ENCODE measurements around the gene RDH16. TPM values are rescaled to one million over a fixed set of nuclear protein-coding genes. Genes with fewer than 3 reads are reported as not detected.
"Not testable (repeated sequence)": the region's sequence is repeated elsewhere in the genome, so short reads cannot be mapped to it uniquely, and the experiment has no call there.

Gene RDH16
- total and polyA plus RNA-seq, 7 donors: under 0.01 to 1.1 (median 0.27) TPM; not detected in 2

DNA sequence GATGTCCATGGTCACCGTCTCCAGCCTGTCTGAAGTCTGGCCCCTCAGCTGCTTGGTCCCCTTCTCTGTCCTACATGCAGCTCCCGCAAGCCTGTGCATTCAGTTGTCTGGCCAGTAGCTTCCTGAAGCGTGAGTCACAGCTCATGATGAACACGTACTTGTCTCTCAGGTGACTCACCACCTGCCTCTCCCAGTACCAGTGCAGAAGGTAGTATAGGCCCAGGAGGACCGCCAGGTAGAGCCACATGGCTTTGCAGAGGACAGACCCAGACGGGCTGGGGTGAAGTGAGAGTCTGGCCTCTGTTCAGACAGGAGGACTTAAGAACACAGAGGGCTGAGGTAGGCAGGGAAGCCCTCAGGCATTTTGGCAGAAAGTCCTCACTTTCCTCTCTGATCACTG, 28.3 kb upstream of the RDH16 start:
- H3K4me3 ChIP-seq; H3K36me3 ChIP-seq; intact Hi-C loops (cut with DNase I); H3K27me3 ChIP-seq; DNase-seq; H3K9me3 ChIP-seq; H3K4me1 ChIP-seq: not testable (repeated sequence)
- 51 to 66% methylated on average over 5 of the region's 6 CpGs for WGBS, 2 donors
- peak overlapping the region in 1 of 4 donors; percentile 28 for H3K27ac ChIP-seq
- peak in 1 of 4 donors; percentile 16 for TF ChIP-seq POLR2AphosphoS5 (IDR thresholded peaks at IDR 0.05)

DNA sequence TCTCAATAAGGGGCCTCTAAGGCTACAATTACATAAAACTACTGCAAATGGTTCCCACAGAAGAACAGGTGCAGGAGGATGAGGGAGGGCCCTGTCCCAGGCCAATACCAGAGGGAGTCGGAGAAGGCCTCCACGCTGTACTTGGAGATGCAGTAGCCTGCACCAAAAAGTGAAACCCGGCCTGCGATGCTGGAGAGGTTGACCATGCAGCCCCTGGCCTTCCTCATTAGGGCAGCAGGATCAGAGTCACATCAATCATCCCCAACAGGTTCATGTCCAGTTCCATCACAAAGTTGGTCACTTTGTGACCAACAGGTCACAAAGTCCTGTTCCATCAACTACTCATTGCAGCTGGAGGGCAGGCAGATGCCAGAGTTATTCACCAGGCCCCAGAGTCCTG, 26.0 kb upstream of the RDH16 start:
- H3K4me1 ChIP-seq: peaks cover 0 to 10% (median 4%) of the 10 kb centered on the region in 4 donors
- WGBS, 2 donors: 71 to 99% methylated on average over 4 of the region's 4 CpGs
- no peaks in the 10 kb centered on the region for H3K27me3 ChIP-seq
- no peak overlapping the region for H3K4me3 ChIP-seq
- H3K36me3 ChIP-seq: no peaks in the 10 kb centered on the region
- no peaks in the 10 kb centered on the region for H3K9me3 ChIP-seq
- intact Hi-C loops (cut with DNase I): no loop called here
- no peak for DNase-seq
- H3K27ac ChIP-seq: no peak overlapping the region
- TF ChIP-seq POLR2AphosphoS5 (IDR thresholded peaks at IDR 0.05): no peak
- TF ChIP-seq POLR2A (IDR thresholded peaks at IDR 0.05): no peak
- TF ChIP-seq, protein P1, sequence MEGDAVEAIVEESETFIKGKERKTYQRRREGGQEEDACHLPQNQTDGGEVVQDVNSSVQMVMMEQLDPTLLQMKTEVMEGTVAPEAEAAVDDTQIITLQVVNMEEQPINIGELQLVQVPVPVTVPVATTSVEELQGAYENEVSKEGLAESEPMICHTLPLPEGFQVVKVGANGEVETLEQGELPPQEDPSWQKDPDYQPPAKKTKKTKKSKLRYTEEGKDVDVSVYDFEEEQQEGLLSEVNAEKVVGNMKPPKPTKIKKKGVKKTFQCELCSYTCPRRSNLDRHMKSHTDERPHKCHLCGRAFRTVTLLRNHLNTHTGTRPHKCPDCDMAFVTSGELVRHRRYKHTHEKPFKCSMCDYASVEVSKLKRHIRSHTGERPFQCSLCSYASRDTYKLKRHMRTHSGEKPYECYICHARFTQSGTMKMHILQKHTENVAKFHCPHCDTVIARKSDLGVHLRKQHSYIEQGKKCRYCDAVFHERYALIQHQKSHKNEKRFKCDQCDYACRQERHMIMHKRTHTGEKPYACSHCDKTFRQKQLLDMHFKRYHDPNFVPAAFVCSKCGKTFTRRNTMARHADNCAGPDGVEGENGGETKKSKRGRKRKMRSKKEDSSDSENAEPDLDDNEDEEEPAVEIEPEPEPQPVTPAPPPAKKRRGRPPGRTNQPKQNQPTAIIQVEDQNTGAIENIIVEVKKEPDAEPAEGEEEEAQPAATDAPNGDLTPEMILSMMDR (IDR thresholded peaks at IDR 0.05): no peak
- TF ChIP-seq EP300 (IDR thresholded peaks at IDR 0.05): no peak

GRCh38 chr12:56982578-56983236, 25.3 kb upstream of the RDH16 start:
- H3K27ac ChIP-seq; H3K36me3 ChIP-seq; intact Hi-C loops (cut with DNase I); DNase-seq; H3K4me1 ChIP-seq; H3K4me3 ChIP-seq; H3K27me3 ChIP-seq; H3K9me3 ChIP-seq: not testable (repeated sequence)
- 92% methylated on average over 3 of the region's 3 CpGs for WGBS, 2 donors

GRCh38 chr12:56980941-56981530, 23.6 kb upstream of the RDH16 start:
- Histone ChIP-seq H3K9me3 (no peaks in the 10 kb centered on the region), H3K36me3 (no peaks in the 10 kb centered on the region), H3K27ac (no peak overlapping the region), H3K4me3 (no peak overlapping the region), H3K27me3 (no peaks in the 10 kb centered on the region), H3K4me1 (no peaks in the 10 kb centered on the region)
- no peak for DNase-seq
- intact Hi-C loops (cut with DNase I): no loop called here
- no peak for TF ChIP-seq POLR2A (IDR thresholded peaks at IDR 0.05)
- TF ChIP-seq, protein P1 (IDR thresholded peaks at IDR 0.05): no peak
- no peak for TF ChIP-seq EP300 (IDR thresholded peaks at IDR 0.05)
- TF ChIP-seq POLR2AphosphoS5 (IDR thresholded peaks at IDR 0.05): no peak
- 95 to 96% methylated on average over 4 of the region's 4 CpGs for WGBS, 2 donors

GRCh38 chr12:56980268-56980667, 22.9 kb upstream of the RDH16 start:
- no peaks in the 10 kb centered on the region for H3K27me3 ChIP-seq
- no peak for DNase-seq
- TF ChIP-seq EP300 (IDR thresholded peaks at IDR 0.05) (no peak), POLR2AphosphoS5 (IDR thresholded peaks at IDR 0.05) (no peak), POLR2A (IDR thresholded peaks at IDR 0.05) (no peak)
- TF ChIP-seq, protein P1 (IDR thresholded peaks at IDR 0.05): no peak
- WGBS, 2 donors: 95% methylated on average over 6 of the region's 6 CpGs
- H3K27ac ChIP-seq: no peak overlapping the region
- intact Hi-C loops (cut with DNase I): no loop called here
- H3K4me3 ChIP-seq: no peak overlapping the region
- no peaks in the 10 kb centered on the region for H3K9me3 ChIP-seq
- H3K4me1 ChIP-seq: no peaks in the 10 kb centered on the region
- no peaks in the 10 kb centered on the region for H3K36me3 ChIP-seq

DNA sequence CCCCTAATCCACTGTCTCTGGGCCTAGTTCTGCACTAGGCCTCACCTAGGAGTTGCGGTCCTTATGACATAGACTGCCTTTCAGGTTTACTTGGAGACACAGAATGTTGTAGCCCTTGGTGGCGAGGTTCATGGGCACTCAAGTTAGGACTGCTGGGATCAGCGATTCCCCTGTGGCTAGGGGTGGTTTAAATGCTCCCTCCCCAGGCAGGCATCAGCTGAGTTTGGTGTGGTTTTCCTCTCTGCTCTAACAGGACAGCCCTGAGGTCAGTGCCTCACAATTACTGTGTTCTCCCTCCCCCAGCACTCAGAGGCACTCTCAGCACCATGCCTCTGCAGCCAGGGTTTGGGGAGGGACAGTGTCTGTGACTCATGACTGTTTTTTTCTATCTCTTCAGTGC, 22.2 kb upstream of the RDH16 start:
- Histone ChIP-seq H3K4me3 (no peak overlapping the region), H3K4me1 (no peaks in the 10 kb centered on the region), H3K36me3 (no peaks in the 10 kb centered on the region), H3K9me3 (no peaks in the 10 kb centered on the region), H3K27ac (no peak overlapping the region), H3K27me3 (no peaks in the 10 kb centered on the region)
- DNase-seq: no peak
- TF ChIP-seq, protein P1 (IDR thresholded peaks at IDR 0.05): no peak
- TF ChIP-seq EP300 (IDR thresholded peaks at IDR 0.05) (no peak), POLR2A (IDR thresholded peaks at IDR 0.05) (no peak), POLR2AphosphoS5 (IDR thresholded peaks at IDR 0.05) (no peak)
- 93 to 95% methylated on average over 3 of the region's 3 CpGs for WGBS, 2 donors
- intact Hi-C loops (cut with DNase I): no loop called here
